Activated T-cell treated with anti-CD3 and anti-CD28 coated beads, Interleukin-2, amount 50 U/mL, for 4 hours (primary cell): ENCODE results near the gene RAB40B. TPM values are rescaled to one million over a fixed set of nuclear protein-coding genes. Genes with fewer than 3 reads are reported as not detected.

ENCODE experiments used
- ATAC-seq, 2 donors: fragments of 200-7000 bp; cut with Tn5 transposase; one replicate each; pipeline ENCODE4 v1.10.0; 2021
- DNase-seq: peaks from one replicate; pipeline ENCODE4 v3.0.0-alpha.2; 2020
- H3K27me3 Mint-ChIP-seq: one replicate; pipeline ENCODE4 v1.8.0; 2021; ENCODE audit warnings: low read depth, mixed read lengths
- H3K36me3 Mint-ChIP-seq: one replicate; pipeline ENCODE4 v1.8.0; 2022; ENCODE audit warnings: mixed read lengths; ENCODE audit not compliant: insufficient read depth
- H3K4me1 Mint-ChIP-seq: one replicate; pipeline ENCODE4 v1.8.0; 2021; ENCODE audit warnings: low read depth, mixed read lengths
- H3K4me3 Mint-ChIP-seq: one replicate; pipeline ENCODE4 v1.8.0; 2021; ENCODE audit warnings: mild to moderate bottlenecking, moderate library complexity, mixed read lengths
- H3K9me3 Mint-ChIP-seq: one replicate; pipeline ENCODE4 v1.8.0; 2021; ENCODE audit warnings: mixed read lengths
- total RNA-seq, 3 donors: library from RNA; stranded (reverse); gene quantifications; one replicate each; pipeline ENCODE4 v1.2.1, GENCODE V29; 2021

RAB40B gene
- total RNA-seq, 3 donors from 2014 or later: 3.8 to 4.8 (median 4.1) TPM

- Mint-ChIP-seq H3K27me3 (no peaks in the 10 kb centered on the region), H3K36me3 (peaks cover 26% of the 10 kb centered on the region), H3K4me3 (no peak overlapping the region), H3K4me1 (no peaks in the 10 kb centered on the region), H3K9me3 (no peaks in the 10 kb centered on the region)
- no peak for DNase-seq
- ATAC-seq: no peak
Measured at GRCh38 chr17:82627405-82627804, 71.1 kb downstream of the RAB40B start.

GRCh38 chr17:82623707-82624106 lies 74.8 kb downstream of the RAB40B start:
- no peaks in the 10 kb centered on the region for H3K9me3 Mint-ChIP-seq
- no peaks in the 10 kb centered on the region for H3K4me1 Mint-ChIP-seq
- no peak overlapping the region for H3K4me3 Mint-ChIP-seq
- H3K36me3 Mint-ChIP-seq: peaks cover 39% of the 10 kb centered on the region
- DNase-seq: no peak
- no peak for ATAC-seq
- no peaks in the 10 kb centered on the region for H3K27me3 Mint-ChIP-seq

DNA sequence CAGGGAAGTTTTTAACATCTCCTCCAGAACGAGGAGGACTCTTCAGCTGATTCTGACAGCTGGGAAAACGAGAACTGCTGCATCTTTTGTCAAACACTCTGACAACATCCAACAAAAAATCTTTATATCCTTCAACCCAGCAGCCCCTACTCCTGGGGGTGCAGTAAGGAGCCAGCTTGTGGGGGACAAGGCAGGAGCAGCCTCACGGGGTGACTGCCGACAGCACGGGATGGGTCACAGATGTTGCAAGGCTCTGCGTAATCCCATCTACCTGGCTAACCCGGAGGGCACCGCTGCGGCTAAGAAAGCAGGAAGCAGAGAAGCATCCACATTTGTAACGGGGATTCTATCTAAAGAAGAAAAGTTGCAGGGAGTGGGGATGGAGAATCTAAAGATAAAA lies 78.9 kb downstream of the RAB40B start:
- no peaks in the 10 kb centered on the region for H3K9me3 Mint-ChIP-seq
- no peaks in the 10 kb centered on the region for H3K4me1 Mint-ChIP-seq
- no peaks in the 10 kb centered on the region for H3K27me3 Mint-ChIP-seq
- peaks cover 45% of the 10 kb centered on the region for H3K36me3 Mint-ChIP-seq
- H3K4me3 Mint-ChIP-seq: no peak overlapping the region
- DNase-seq (no peak), ATAC-seq (no peak)

DNA sequence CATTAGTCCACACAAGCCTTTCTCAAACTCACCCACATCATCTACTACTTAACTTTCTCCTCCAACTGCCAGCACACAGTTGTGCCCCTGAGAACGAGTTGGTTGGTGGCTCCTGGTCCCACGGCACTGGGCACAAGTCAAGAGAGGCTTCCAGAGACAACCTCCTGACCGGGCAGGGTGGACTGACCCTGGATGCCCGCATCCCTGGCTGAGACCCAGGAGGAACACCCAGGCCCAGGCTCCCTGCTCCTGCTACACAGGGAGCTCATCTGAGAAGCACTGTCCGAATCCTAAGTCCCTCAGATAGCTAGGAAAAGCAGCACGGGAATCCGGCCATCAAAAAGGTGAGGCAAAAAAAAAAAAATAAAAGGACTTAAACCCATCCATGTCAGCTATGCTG lies 79.3 kb downstream of the RAB40B start:
- no peaks in the 10 kb centered on the region for H3K9me3 Mint-ChIP-seq
- H3K36me3 Mint-ChIP-seq: peaks cover 45% of the 10 kb centered on the region
- H3K4me3 Mint-ChIP-seq: no peak overlapping the region
- H3K27me3 Mint-ChIP-seq: no peaks in the 10 kb centered on the region
- DNase-seq: no peak
- H3K4me1 Mint-ChIP-seq: no peaks in the 10 kb centered on the region
- no peak for ATAC-seq

- Mint-ChIP-seq H3K27me3 (no peaks in the 10 kb centered on the region), H3K4me1 (no peaks in the 10 kb centered on the region), H3K36me3 (peaks cover 53% of the 10 kb centered on the region), H3K4me3 (no peak overlapping the region), H3K9me3 (no peaks in the 10 kb centered on the region)
- no peak for ATAC-seq
- DNase-seq: no peak
Measured at GRCh38 chr17:82616021-82616711, 82.3 kb downstream of the RAB40B start.

DNA sequence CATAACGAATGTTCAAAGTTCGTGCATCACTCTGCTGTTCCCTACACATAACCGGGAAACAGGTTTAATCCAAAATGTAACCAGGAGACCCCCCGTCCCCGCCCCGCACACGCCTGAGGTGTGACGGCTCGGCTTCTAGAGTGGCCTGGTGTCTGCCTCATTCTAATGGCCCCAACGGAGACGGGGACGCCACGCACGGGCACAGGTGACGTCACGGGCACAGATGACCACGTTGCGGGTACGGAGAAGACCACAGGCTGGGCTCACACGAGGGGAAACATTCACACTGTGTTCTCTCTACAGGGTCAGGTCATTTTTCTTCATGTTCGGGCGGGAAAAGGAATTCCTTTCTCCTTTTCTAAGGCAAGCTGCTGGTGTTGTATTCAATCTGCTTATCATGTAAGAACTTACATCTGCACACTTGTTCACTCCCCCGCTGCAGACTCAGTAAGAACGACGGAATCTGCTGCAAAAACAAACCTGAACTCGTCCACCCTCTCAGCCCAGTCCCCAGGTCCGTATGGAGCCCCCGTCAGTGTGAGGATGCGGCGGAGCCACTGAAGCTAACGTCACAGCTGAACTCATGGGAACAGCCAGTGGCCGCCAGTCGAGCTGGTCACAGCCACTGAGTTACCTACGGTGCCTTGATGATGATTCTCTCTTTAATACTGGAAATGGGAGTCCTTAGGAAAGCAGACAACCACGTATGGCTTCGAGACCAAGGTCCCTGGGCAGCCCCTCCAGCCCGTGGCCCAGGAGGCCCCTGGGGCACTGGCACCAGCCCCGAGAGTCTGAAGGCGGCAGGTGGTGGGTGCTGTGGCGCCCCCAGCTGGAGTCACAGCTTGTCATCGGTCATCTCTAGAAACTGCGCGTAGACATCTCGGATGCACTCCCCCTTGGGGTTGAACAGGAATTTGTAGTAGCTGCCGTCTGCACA lies 83.1 kb downstream of the RAB40B start:
- no peak for ATAC-seq
- H3K27me3 Mint-ChIP-seq: no peaks in the 10 kb centered on the region
- no peak overlapping the region for H3K4me3 Mint-ChIP-seq
- H3K36me3 Mint-ChIP-seq: peaks cover 52% of the 10 kb centered on the region
- no peaks in the 10 kb centered on the region for H3K9me3 Mint-ChIP-seq
- H3K4me1 Mint-ChIP-seq: no peaks in the 10 kb centered on the region
- DNase-seq: no peak

DNA sequence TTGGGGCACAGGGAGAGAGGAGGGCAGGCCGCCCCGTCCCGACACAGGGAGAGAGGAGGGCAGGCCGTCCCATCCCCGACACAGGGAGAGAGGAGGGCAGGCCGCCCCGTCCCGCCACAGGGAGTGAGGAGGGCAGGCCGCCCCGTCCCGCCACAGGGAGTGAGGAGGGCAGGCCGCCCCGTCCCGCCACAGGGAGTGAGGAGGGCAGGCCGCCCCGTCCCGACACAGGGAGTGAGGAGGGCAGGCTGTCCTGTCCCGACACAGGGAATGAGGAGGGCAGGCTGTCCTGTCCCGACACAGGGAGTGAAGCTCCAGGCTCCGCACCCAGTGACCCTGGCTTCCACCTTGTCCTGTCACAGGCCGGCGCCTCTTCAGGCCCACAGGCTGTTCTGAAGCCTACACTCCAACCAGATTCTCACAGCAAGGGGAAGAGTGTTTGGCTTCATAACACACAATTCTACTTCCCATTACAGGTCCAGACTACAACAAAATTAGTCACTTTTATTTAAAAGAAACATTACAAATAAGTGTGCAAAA lies 84.3 kb downstream of the RAB40B start:
- H3K4me1 Mint-ChIP-seq: no peaks in the 10 kb centered on the region
- H3K27me3 Mint-ChIP-seq: no peaks in the 10 kb centered on the region
- H3K9me3 Mint-ChIP-seq: no peaks in the 10 kb centered on the region
- ATAC-seq (no peak), DNase-seq (no peak)
- H3K4me3 Mint-ChIP-seq: no peak overlapping the region
- peaks cover 50% of the 10 kb centered on the region for H3K36me3 Mint-ChIP-seq

GRCh38 chr17:82613283-82614094 lies 85.0 kb downstream of the RAB40B start:
- Mint-ChIP-seq H3K27me3 (no peaks in the 10 kb centered on the region), H3K4me3 (no peak overlapping the region), H3K4me1 (no peaks in the 10 kb centered on the region), H3K36me3 (peaks cover 43% of the 10 kb centered on the region), H3K9me3 (no peaks in the 10 kb centered on the region)
- ATAC-seq: no peak
- no peak for DNase-seq

GRCh38 chr17:82611140-82612058 lies 87.1 kb downstream of the RAB40B start:
- no peaks in the 10 kb centered on the region for H3K9me3 Mint-ChIP-seq
- no peak overlapping the region for H3K4me3 Mint-ChIP-seq
- H3K27me3 Mint-ChIP-seq: no peaks in the 10 kb centered on the region
- peaks cover 37% of the 10 kb centered on the region for H3K36me3 Mint-ChIP-seq
- H3K4me1 Mint-ChIP-seq: no peaks in the 10 kb centered on the region
- DNase-seq (no peak), ATAC-seq (no peak)

DNA sequence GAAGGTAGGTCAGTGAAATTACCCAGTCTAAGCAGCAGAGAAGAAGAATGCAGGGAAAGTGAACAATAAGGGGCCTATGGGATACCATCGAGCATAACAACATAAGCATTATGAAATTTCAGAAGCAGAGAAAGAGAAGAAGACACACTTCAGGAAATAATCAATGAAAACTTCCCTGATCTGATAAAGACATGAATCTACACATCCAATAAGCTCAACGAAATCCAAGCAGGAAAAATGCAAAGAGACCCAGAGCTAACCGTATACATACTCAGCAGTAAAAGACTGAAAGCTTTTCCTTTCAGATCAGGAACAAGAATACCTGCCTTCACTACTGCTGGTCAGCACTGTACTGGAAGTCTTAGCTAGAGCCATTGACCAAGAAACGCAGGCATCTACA lies 88.8 kb downstream of the RAB40B start:
- no peak overlapping the region for H3K4me3 Mint-ChIP-seq
- peaks cover 26% of the 10 kb centered on the region for H3K36me3 Mint-ChIP-seq
- no peaks in the 10 kb centered on the region for H3K9me3 Mint-ChIP-seq
- ATAC-seq (no peak), DNase-seq (no peak)
- no peaks in the 10 kb centered on the region for H3K4me1 Mint-ChIP-seq
- no peaks in the 10 kb centered on the region for H3K27me3 Mint-ChIP-seq

DNA sequence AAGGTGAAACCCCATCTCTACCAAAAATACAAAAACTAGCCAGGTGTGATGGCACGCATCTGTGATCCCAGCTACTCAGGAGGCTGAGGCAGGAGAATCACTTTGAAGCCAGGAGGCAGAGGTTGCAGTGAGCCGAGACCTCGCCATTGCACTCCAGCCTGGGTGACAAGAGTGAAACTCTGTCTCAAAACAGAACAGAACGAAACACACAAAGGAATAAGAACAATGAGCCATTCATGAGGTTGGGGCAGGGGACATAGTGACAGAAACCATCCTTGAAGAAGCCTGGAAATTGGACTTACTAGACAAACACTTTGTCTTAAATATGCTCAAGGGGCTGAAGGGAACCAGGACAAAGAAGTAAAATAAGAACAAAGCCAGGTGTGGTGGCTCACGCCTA lies 89.7 kb downstream of the RAB40B start:
- DNase-seq (no peak), ATAC-seq (no peak)
- Mint-ChIP-seq H3K36me3 (peaks cover 23% of the 10 kb centered on the region), H3K27me3 (no peaks in the 10 kb centered on the region), H3K9me3 (no peaks in the 10 kb centered on the region), H3K4me3 (no peak overlapping the region), H3K4me1 (no peaks in the 10 kb centered on the region)

GRCh38 chr17:82605939-82606600 lies 92.4 kb downstream of the RAB40B start:
- Mint-ChIP-seq H3K27me3 (no peaks in the 10 kb centered on the region), H3K4me1 (no peaks in the 10 kb centered on the region), H3K9me3 (no peaks in the 10 kb centered on the region), H3K4me3 (no peak overlapping the region), H3K36me3 (peaks cover 26% of the 10 kb centered on the region)
- no peak for ATAC-seq
- no peak for DNase-seq
